Coronary artery (tissue), 2 donors: Measurements from ENCODE around the gene TDRD5.
A peak's percentile ranks its signal among the peaks of the same experiment; 100 is the strongest.
"Not testable (repeated sequence)": the region's sequence is repeated elsewhere in the genome, so short reads cannot be mapped to it uniquely, and the experiment has no call there.

Experiments used
- DNase-seq: peaks from one replicate; pipeline ENCODE4 v3.0.0-alpha.2; 2017; ENCODE audit warnings: low spot score
- H3K27ac ChIP-seq, 2 donors: fragments of 200-600 bp; sonication (generic); one replicate each; pipeline ENCODE4 v1.5.1; 2016 to 2019
- H3K4me3 ChIP-seq: fragments of 200-600 bp; sonication (generic); 2 replicates; pipeline ENCODE4 v1.5.1; 2016; ENCODE audit warnings: mild to moderate bottlenecking, moderate library complexity
- CTCF ChIP-seq: fragments of 200-600 bp; sonication (generic); IDR thresholded peaks from one replicate; pipeline ENCODE4 v1.5.1; 2019; ENCODE audit warnings: antibody characterized with exemption

TDRD5 gene

GRCh38 chr1:179677882-179678281, 86.2 kb downstream of the TDRD5 start:
- no peak overlapping the region for H3K27ac ChIP-seq
- no peak for TF ChIP-seq CTCF
- no peak for DNase-seq
- no peak overlapping the region for H3K4me3 ChIP-seq

GRCh38 chr1:179694530-179694929, 102.9 kb downstream of the TDRD5 start:
- not testable (repeated sequence) for DNase-seq, H3K4me3 ChIP-seq, H3K27ac ChIP-seq

GRCh38 chr1:179702946-179703539, 111.4 kb downstream of the TDRD5 start:
- Histone ChIP-seq H3K27ac (no peak overlapping the region), H3K4me3 (no peak overlapping the region)
- TF ChIP-seq CTCF = no peak
- DNase-seq = no peak

GRCh38 chr1:179706339-179706941, 114.8 kb downstream of the TDRD5 start:
- no peak overlapping the region for H3K27ac ChIP-seq
- peak; percentile 48 for TF ChIP-seq CTCF

GRCh38 chr1:179707406-179707805, 115.8 kb downstream of the TDRD5 start:
- DNase-seq = no peak
- no peak for TF ChIP-seq CTCF
- Histone ChIP-seq H3K4me3 (no peak overlapping the region), H3K27ac (no peak overlapping the region)

More at GRCh38 chr1:179706339-179706941, 114.8 kb downstream of the TDRD5 start:
- H3K4me3 ChIP-seq = no peak overlapping the region
- no peak for DNase-seq

GRCh38 chr1:179708434-179709195, 117.0 kb downstream of the TDRD5 start:
- H3K27ac ChIP-seq = no peak overlapping the region
- no peak for TF ChIP-seq CTCF
- no peak for DNase-seq

GRCh38 chr1:179709841-179710329, 118.3 kb downstream of the TDRD5 start:
- Histone ChIP-seq H3K4me3 (no peak overlapping the region), H3K27ac (no peak overlapping the region)
- TF ChIP-seq CTCF = no peak
- DNase-seq = no peak

More at GRCh38 chr1:179708434-179709195, 117.0 kb downstream of the TDRD5 start:
- no peak overlapping the region for H3K4me3 ChIP-seq
